GM19324 (cell line): ENCODE data around the gene LYSET.
"Not testable (repeated sequence)": the region's sequence is repeated elsewhere in the genome, so short reads cannot be mapped to it uniquely, and the experiment has no call there.

Experiments
- ATAC-seq: cut with Tn5 transposase; IDR thresholded peaks from one replicate; pipeline ENCODE4 v1.9.1; 2021; ENCODE audit warnings: mild to moderate bottlenecking, moderate library complexity; ENCODE audit not compliant: unreplicated experiment, low FRiP score

LYSET gene

DNA sequence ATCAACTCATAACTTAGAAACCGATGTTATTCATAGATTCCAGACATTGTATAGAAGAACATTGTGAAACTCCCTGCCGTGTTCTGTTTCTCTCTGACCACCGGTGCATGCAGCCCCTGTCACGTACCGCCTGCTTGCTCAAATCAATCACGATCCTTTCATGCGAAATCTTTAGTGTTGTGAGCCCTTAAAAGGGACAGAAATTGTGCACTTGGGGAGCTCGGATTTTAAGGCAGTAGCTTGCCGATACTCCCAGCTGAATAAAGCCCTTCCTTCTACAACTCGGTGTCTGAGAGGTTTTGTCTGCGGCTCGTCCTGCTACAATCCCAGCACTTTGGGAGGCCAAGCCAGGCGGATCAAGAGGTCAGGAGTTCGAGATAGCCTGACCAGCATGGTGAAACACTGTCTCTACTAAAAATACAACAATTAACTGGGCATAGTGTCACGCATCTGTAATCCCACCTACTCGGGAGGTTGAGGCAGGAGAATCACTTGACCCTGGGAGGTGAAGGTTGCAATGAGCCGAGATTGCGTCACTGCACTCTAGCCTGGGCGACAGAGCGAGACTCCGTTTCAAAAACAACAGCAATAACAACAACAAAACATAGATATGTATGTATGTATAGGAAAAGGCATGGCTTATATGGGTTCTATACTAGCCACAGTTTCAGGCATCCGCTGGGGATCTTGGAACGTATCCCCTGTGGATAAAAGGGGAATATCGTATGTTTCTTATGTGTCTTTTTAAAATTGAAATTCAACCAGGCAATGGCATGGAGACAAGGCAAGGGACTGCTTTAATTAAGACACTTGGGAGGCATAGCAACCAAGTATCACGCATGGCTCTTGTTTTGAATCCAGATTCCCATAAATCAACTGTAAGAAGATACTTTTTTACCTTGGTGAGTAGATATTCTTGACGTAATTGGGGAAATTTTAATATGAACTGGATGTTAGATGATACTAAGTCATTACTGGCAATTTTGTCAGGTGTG is 19.5 kb upstream of the LYSET start:
- ATAC-seq = not testable (repeated sequence)

DNA sequence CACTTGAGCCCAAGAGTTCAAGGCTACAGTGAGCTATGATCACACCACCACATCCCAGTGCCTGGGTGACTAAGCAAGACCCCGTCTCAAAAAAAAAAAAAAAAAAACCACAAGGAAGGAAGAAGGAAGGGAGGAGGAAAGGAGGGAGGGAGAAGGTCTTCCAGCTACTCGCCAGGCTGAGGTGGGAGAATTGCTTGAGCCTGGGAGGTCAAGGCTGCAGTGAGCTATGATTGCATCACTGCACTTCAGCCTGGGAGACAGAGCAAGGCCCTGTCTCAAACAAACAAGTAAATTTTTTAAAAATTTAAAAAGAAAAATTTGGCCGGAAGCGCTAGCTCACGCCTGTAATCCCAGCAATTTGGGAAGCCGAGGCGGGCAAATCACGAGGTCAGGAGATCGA is 16.5 kb upstream of the LYSET start:
- not testable (repeated sequence) for ATAC-seq

- ATAC-seq = not testable (repeated sequence)
Observed at GRCh38 chr14:93169619-93170018, 15.5 kb upstream of the LYSET start.

DNA sequence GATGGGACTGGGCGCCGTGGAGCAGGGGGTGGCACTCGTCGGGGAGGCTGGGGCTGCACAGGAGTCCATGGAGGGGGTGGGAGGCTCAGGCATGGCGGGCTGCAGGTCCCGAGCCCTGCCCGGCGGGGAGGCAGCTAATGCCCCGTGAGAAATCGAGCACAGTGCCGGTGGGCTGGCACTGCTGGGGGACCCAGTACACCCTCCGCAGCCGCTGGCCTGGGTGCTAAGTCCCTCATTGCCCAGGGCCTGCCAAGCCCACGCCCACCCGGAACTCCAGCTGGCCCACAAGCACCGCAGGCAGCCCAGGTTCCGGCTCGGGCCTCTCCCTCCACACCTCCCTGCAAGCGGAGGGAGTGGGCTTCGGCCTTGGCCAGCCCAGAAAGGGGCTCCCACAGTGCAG is 15.0 kb upstream of the LYSET start:
- not testable (repeated sequence) for ATAC-seq

- ATAC-seq = no peak
Observed at GRCh38 chr14:93171376-93171775, 13.7 kb upstream of the LYSET start.

GRCh38 chr14:93173943-93174395 is 11.1 kb upstream of the LYSET start:
- ATAC-seq = no peak

DNA sequence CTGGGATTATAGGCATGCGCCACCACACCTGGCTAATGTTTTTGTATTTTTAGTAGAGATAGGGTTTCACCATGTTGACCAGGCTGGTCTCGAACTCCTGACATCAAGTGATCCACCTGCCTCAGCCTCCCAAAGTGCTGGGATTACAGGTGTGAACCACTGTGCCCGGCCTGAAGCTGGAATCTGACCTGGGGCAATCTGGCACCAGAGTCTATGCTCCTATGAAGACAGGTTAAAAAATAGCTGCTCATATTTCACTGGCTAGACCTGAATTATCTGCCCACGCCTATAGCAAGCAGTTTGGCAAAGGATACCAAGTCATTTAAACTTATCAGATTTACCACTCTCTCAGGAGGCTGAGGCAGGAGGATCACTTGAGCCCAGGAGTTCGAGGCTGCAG is 10.4 kb upstream of the LYSET start:
- not testable (repeated sequence) for ATAC-seq

DNA sequence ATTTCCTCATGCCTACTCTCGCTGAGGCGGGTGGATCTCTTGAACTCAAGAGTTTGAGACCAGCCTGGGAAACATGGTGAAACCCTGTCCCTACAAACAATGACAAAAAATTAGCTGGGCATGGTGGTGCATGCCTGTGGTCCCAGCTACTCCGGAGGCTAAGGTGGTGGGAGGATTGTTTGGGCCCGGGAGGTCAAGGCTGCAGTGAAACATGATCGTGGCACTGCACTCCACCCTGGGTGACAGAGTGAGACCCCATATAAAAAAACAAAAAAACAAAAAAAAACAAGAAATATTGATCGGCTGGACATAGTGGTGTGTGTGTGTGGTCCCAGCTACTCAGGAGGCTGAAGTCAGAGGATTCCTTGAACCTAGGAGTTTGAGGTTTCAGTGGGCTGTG is 9.6 kb upstream of the LYSET start:
- no peak for ATAC-seq

- ATAC-seq = no peak
Observed at GRCh38 chr14:93183596-93184317, 1.4 kb upstream of the LYSET start.

DNA sequence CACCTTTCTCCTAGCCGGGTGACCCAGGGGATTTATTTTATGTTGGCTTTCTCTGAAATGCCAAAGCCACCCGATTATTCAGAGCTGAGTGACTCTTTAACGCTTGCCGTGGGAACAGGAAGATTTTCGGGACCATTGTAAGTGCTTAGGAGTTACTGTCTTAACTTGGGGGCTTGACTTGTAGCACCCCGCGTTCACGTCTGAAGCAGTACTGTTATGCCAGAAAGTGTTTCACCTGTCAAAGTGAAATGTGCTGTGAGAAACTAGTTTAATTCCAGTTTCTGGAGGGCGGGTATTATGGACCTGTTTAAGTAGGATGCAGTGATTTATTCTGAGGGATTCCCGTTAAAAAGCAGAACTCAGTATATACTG is 218 bp downstream of the LYSET start:
- no peak for ATAC-seq

- no peak for ATAC-seq
Observed at GRCh38 chr14:93186466-93186865, 1.3 kb downstream of the LYSET start.

GRCh38 chr14:93186956-93187355 is 1.8 kb downstream of the LYSET start:
- no peak for ATAC-seq

- no peak for ATAC-seq
Observed at GRCh38 chr14:93195316-93195999, 10.3 kb downstream of the LYSET start.

- ATAC-seq = no peak
Observed at GRCh38 chr14:93199031-93199430, 13.9 kb downstream of the LYSET start.

GRCh38 chr14:93200553-93200952 is 15.4 kb downstream of the LYSET start:
- no peak for ATAC-seq

- ATAC-seq = no peak
Observed at GRCh38 chr14:93201155-93201704, 16.1 kb downstream of the LYSET start.

GRCh38 chr14:93206793-93207467 is 21.8 kb downstream of the LYSET start, which contains the start of the genes GON7 and UBR7:
Gene GON7, minus strand, starts transcription at chr14:93207065. Its CDS starts 28 bp downstream, at chr14:93207037.
Gene UBR7, plus strand, starts transcription at chr14:93207256. Its CDS starts 36 bp downstream, at chr14:93207292.
- peak; percentile 91 for ATAC-seq

DNA sequence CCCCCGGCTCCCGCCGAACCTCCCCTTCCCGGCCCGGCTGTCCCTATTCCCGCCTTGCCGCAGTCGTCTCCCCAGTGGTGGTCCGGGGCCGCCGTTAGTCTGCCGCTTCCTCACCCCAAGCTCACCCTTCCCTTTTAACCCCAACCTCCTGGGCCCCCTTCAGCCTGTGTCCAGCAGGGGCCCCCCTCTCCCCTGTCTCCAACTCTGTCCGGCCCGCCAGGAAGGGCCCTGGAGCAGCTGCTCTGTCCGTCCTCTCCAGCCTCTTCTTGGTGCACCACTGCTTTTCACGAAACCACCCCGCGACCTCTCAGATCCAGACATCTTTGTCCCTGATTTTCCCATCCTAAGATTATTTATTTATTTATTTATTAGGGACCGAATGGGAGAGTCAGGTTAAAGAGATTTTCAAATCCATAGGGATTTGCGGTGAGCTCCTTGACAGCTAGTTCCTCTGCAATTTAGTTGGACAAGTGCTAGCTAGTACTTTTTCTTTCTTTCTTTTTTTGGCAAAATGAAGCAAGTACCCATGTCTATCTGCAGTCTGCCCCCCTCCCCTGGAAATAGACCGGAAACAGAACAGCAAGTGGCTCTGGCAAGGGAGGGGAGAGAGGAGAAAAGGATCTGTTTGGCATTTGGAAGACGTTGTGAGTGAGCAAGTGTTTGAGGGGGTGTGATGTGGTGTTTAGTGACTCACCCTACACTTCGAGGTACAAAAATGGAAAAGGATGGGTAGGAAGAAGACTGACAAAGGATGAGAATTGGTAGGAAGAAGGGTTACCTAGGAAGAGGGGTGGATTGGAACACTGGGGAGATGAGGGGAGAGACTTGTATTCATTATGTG is 22.6 kb downstream of the LYSET start:
- ATAC-seq = peak; percentile 37

DNA sequence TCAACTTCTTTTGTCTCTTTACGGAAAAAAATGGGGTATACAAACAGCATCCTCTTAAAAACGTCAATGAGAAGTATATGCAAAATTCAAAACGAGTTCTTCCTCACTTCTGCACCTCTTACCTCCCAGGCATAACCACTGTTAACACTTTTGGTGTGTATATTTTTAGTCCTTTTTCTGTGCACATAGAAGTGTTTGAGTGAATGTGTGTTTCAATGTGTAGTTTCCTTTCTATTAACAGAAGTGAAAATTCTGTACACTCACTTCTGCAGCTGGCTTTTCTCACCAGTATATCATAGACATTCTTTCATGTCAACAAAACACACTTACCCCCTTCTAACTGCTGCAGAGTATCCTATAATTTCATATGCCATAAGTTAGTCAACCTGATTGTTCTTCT is 27.3 kb downstream of the LYSET start:
- peak; percentile 61 for ATAC-seq
